Kidney (tissue), 14 donors: ENCODE results near the gene NATD1. TPM values are rescaled to one million over a fixed set of nuclear protein-coding genes. Genes with fewer than 3 reads are reported as not detected.

ENCODE experiments used
- DNase-seq, 5 donors: peaks; one replicate each; pipeline ENCODE4 v3.0.0-alpha.2; 2013 to 2020
- FAIRE-seq: peaks from 2 replicates; lab custom pipeline; 2012; peaks lifted over from hg19 to GRCh38; lab: Jason Lieb, UNC
- H3K27ac ChIP-seq, 2 donors: one replicate each; pipeline ENCODE4 v1.7.0; 2013; ENCODE audit warnings: low read depth in 2 of 2, low read length in 2 of 2, inconsistent platforms in 1 of 2
- H3K27me3 ChIP-seq: one replicate; pipeline ENCODE4 v1.7.1; 2013; ENCODE audit warnings: low read length, inconsistent platforms; ENCODE audit not compliant: control insufficient read depth, insufficient read depth
- H3K36me3 ChIP-seq, 3 donors: one replicate each; pipeline versions ENCODE4 v1.7.0 to v1.7.1; 2013; ENCODE audit warnings: low read length in 3 of 3, control low read depth in 1 of 3, inconsistent platforms in 1 of 3; ENCODE audit not compliant: insufficient read depth in 3 of 3, control insufficient read depth in 2 of 3
- H3K4me1 ChIP-seq, 3 donors: one replicate each; pipeline versions ENCODE4 v1.7.0 to v1.7.1; 2013; ENCODE audit warnings: low read length in 3 of 3, inconsistent platforms in 1 of 3, low read depth in 1 of 3; ENCODE audit not compliant: control insufficient read depth in 2 of 3, insufficient read depth in 2 of 3
- H3K4me3 ChIP-seq, 3 donors: one replicate each; pipeline versions ENCODE4 v1.7.0 to v1.8.1; 2013; ENCODE audit warnings: low read length in 3 of 3, control low read depth in 1 of 3, inconsistent platforms in 1 of 3
- H3K9ac ChIP-seq, 3 donors: one replicate each; pipeline versions ENCODE4 v1.7.0 to v1.7.1; 2013; ENCODE audit warnings: low read length in 3 of 3, control low read depth in 1 of 3, inconsistent platforms in 1 of 3
- H3K9me3 ChIP-seq, 3 donors: one replicate each; pipeline versions ENCODE4 v1.7.0 to v1.7.1; 2013; ENCODE audit warnings: low read length in 3 of 3, control low read depth in 1 of 3, inconsistent platforms in 1 of 3; ENCODE audit not compliant: control insufficient read depth in 2 of 3, insufficient read depth in 1 of 3
- CTCF ChIP-seq: IDR thresholded peaks from 3 replicates; pipeline ENCODE4 v1.5.1; 2012; ENCODE audit warnings: mild to moderate bottlenecking, moderate library complexity, borderline replicate concordance; ENCODE audit not compliant: insufficient read depth; ENCODE audit errors: extremely low read depth
- intact Hi-C: fragments of 100-400 bp; cut with DNase I; formaldehyde crosslinking; loops from one replicate; pipeline ENCODE4 v1.11.1; 2022
- polyA plus RNA-seq: library from polyadenylated mRNA; stranded (reverse); fragments of 350-450 nt; fragmentation: Illumina TruSeq; extraction: RNeasy Lipid Tissue Mini Kit (QIAGEN cat#74804); gene quantifications from one replicate; pipeline ENCODE4 v1.2.3, GENCODE V29; 2014; ENCODE audit warnings: low read depth, low replicate concordance; ENCODE audit not compliant: insufficient read depth
- total RNA-seq: library from RNA; stranded (reverse); fragmentation: NEBNext Ultra II Directional; extraction: Animal tissue kit (Norgen Biotek cat#: 25700); gene quantifications from one replicate; pipeline ENCODE4 v1.2.1, GENCODE V29; 2021
- donor health status: control.
- donor health status: control.
- donor health status: control.
- donor health status: control.
- donor health status: control.
- donor health status: DM: yes; HTN: yes; CAD: no.
- donor health status: Normal renal cell carcinoma (clear cell type).

NATD1 gene
- total and polyA plus RNA-seq, 2 donors from 2014 or later: 5.0 to 14.2 TPM

- peaks cover 0 to 7% (median 0%) of the 10 kb centered on the region in 3 donors for H3K4me1 ChIP-seq
- H3K9me3 ChIP-seq: no peaks in the 10 kb centered on the region
- intact Hi-C loops: no loop called here
- H3K4me3 ChIP-seq: no peak overlapping the region
- no peak for TF ChIP-seq CTCF
- DNase-seq (no peak), FAIRE-seq (no peak)
- H3K36me3 ChIP-seq: no peaks in the 10 kb centered on the region
- no peaks in the 10 kb centered on the region for H3K27me3 ChIP-seq
- H3K9ac ChIP-seq: no peak overlapping the region
- H3K27ac ChIP-seq: no peak overlapping the region
Measured at GRCh38 chr17:21277332-21277731, 24.1 kb upstream of the NATD1 start.

GRCh38 chr17:21276264-21276588 is 23.0 kb upstream of the NATD1 start:
- DNase-seq (no peak), FAIRE-seq (no peak)
- Histone ChIP-seq H3K27me3 (no peaks in the 10 kb centered on the region), H3K4me1 (peaks cover 0 to 7% (median 0%) of the 10 kb centered on the region in 3 donors), H3K9ac (no peak overlapping the region), H3K36me3 (no peaks in the 10 kb centered on the region), H3K4me3 (peak overlapping the region in 2 of 3 donors; percentile 26 to 70), H3K9me3 (no peaks in the 10 kb centered on the region), H3K27ac (no peak overlapping the region)
- TF ChIP-seq CTCF: no peak
- intact Hi-C loops: no loop called here

DNA sequence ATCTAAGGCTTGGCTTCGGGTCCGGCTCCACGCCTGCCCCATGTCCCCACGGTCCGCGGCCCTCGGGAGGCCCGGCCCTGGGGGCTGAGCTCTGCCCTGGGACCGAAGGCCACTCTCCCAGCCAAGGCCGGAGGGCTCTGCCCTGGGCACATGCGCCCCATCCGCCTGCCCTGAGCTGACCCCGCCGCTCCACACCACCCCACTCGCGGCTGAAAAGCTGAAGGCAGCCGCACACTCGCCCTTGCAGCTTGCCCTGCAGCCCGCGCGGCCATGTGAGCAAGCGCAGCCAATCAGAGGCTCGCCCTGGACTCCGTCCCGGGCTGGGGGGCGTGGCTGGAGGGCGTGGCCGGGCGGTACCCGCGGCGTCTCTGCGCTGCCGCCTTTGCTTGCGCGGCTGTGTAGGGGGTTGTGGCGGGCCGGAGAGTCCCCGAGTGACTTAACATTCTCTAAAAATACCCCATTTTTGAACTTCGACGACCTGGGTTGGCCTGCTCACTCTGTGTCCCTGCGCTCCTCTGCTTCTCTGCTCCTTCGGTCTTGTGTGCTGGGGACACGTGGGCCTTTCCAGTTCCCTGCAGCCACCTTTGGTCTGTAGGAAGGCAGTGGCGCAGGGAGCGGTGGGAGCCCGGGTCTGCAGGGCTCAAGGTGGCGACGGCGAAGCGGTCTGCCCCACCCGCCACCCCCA is 22.5 kb upstream of the NATD1 start:
- Histone ChIP-seq H3K36me3 (no peaks in the 10 kb centered on the region), H3K9ac (peak overlapping the region in 2 of 3 donors; percentile 20 to 58), H3K27ac (no peak overlapping the region), H3K4me3 (peak overlapping the region; percentile 62 to 71 (median 70)), H3K27me3 (no peaks in the 10 kb centered on the region), H3K9me3 (no peaks in the 10 kb centered on the region), H3K4me1 (peaks cover 0 to 7% (median 0%) of the 10 kb centered on the region in 3 donors)
- TF ChIP-seq CTCF: no peak
- FAIRE-seq (no peak), DNase-seq (peak; percentile 91 to 98 (median 93))
- intact Hi-C loops: no loop called here
